ENCODE results near the gene PIP5K1B. TPM values are rescaled to one million over a fixed set of nuclear protein-coding genes. Genes with fewer than 3 reads are reported as not detected.

Gene PIP5K1B
- polyA plus RNA-seq, 2 donors, result 0.14 to 0.35 TPM

GRCh38 chr9:68706363-68707201 lies 1.5 kb downstream of the PIP5K1B start:
- Histone ChIP-seq H3K9me3 (ENCODE audit: control insufficient read depth in 2 of 2, insufficient read depth in 1 of 2, low read depth in 1 of 2, low read length in 1 of 2) (no peaks in the 10 kb centered on the region), H3K36me3 (ENCODE audit: control insufficient read depth in 2 of 2, insufficient read depth in 2 of 2, low read length in 1 of 2) (no peaks in the 10 kb centered on the region), H3K4me3 (ENCODE audit: low read depth in 1 of 2, low read length in 2 of 2) (peak overlapping the region; percentile 45 to 64), H3K27me3 (ENCODE audit: control insufficient read depth in 1 of 2, insufficient read depth in 2 of 2, low read length in 2 of 2) (peaks cover 6 to 11% of the 10 kb centered on the region in 2 donors), H3K27ac (ENCODE audit: low read depth in 2 of 2, low read length in 1 of 2) (no peak overlapping the region), H3K4me1 (ENCODE audit: control insufficient read depth in 2 of 2, insufficient read depth in 2 of 2, low read length in 1 of 2) (peaks cover 6 to 10% of the 10 kb centered on the region in 2 donors)
- WGBS, 2 donors, result 17 to 20% methylated on average over 19 of the region's 19 CpGs

GRCh38 chr9:68707801-68708488 lies 2.9 kb downstream of the PIP5K1B start:
- Histone ChIP-seq H3K4me3 (ENCODE audit: low read depth in 1 of 2, low read length in 2 of 2) (no peak overlapping the region), H3K9me3 (ENCODE audit: control insufficient read depth in 2 of 2, insufficient read depth in 1 of 2, low read depth in 1 of 2, low read length in 1 of 2) (no peaks in the 10 kb centered on the region), H3K27me3 (ENCODE audit: control insufficient read depth in 1 of 2, insufficient read depth in 2 of 2, low read length in 2 of 2) (peaks cover 6 to 8% of the 10 kb centered on the region in 2 donors), H3K27ac (ENCODE audit: low read depth in 2 of 2, low read length in 1 of 2) (no peak overlapping the region), H3K36me3 (ENCODE audit: control insufficient read depth in 2 of 2, insufficient read depth in 2 of 2, low read length in 1 of 2) (no peaks in the 10 kb centered on the region), H3K4me1 (ENCODE audit: control insufficient read depth in 2 of 2, insufficient read depth in 2 of 2, low read length in 1 of 2) (peaks cover 6 to 10% of the 10 kb centered on the region in 2 donors)
- 62 to 72% methylated on average over 4 of the region's 4 CpGs for WGBS, 2 donors

GRCh38 chr9:68708513-68708912 lies 3.5 kb downstream of the PIP5K1B start:
- peaks cover 6 to 8% of the 10 kb centered on the region in 2 donors for H3K27me3 ChIP-seq (ENCODE audit: control insufficient read depth in 1 of 2, insufficient read depth in 2 of 2, low read length in 2 of 2)
- H3K4me1 ChIP-seq (ENCODE audit: control insufficient read depth in 2 of 2, insufficient read depth in 2 of 2, low read length in 1 of 2), result peaks cover 6 to 10% of the 10 kb centered on the region in 2 donors
- WGBS, 2 donors, result 81% methylated on average over 3 of the region's 3 CpGs
- H3K36me3 ChIP-seq (ENCODE audit: control insufficient read depth in 2 of 2, insufficient read depth in 2 of 2, low read length in 1 of 2), result no peaks in the 10 kb centered on the region
- H3K9me3 ChIP-seq (ENCODE audit: control insufficient read depth in 2 of 2, insufficient read depth in 1 of 2, low read depth in 1 of 2, low read length in 1 of 2), result no peaks in the 10 kb centered on the region
- no peak overlapping the region for H3K4me3 ChIP-seq (ENCODE audit: low read depth in 1 of 2, low read length in 2 of 2)
- H3K27ac ChIP-seq (ENCODE audit: low read depth in 2 of 2, low read length in 1 of 2), result no peak overlapping the region

DNA sequence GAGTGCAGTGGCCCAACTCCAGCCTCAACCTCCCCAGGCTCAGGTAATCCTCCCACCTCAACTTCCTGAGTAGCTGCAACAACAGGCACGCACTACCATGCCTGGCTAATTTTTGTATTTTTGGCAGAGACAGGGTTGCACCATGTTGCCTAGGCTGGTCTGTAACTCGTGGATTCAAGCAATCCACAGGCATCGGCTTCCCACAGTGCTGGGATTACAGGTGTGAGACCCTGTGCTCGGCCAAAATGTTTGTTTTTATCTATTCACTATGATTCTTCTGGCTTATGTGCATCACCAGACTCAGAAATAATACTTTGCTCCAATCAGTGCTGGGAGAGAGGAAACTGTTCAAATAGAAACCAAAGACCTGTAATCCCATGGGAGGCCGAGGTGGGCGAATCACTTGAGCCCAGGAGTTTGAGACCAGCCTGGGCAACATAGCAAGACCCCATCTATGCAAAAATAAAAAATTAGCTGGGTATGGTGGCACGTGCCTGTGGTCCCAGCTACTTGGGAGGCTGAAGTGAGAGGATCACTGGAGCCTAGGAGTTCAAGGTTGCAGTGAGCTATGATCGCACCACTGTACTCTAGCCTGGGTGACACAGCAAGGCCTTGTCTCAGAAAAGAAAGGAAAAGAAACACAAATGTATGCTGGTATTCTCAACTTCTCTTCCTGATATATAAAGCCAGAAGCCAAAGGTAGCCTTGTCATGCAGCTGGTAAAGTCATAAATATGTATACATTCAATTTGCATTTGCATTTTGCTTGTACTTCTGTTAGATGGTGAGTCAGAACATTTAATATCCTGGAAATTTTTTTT lies 4.5 kb downstream of the PIP5K1B start:
- WGBS, 2 donors, result 81 to 86% methylated on average over 8 of the region's 8 CpGs
- no peaks in the 10 kb centered on the region for H3K9me3 ChIP-seq (ENCODE audit: control insufficient read depth in 2 of 2, insufficient read depth in 1 of 2, low read depth in 1 of 2, low read length in 1 of 2)
- H3K27me3 ChIP-seq (ENCODE audit: control insufficient read depth in 1 of 2, insufficient read depth in 2 of 2, low read length in 2 of 2), result peaks cover 6 to 7% of the 10 kb centered on the region in 2 donors
- no peak overlapping the region for H3K4me3 ChIP-seq (ENCODE audit: low read depth in 1 of 2, low read length in 2 of 2)
- H3K4me1 ChIP-seq (ENCODE audit: control insufficient read depth in 2 of 2, insufficient read depth in 2 of 2, low read length in 1 of 2), result peaks cover 6 to 9% of the 10 kb centered on the region in 2 donors
- no peak overlapping the region for H3K27ac ChIP-seq (ENCODE audit: low read depth in 2 of 2, low read length in 1 of 2)
- no peaks in the 10 kb centered on the region for H3K36me3 ChIP-seq (ENCODE audit: control insufficient read depth in 2 of 2, insufficient read depth in 2 of 2, low read length in 1 of 2)

DNA sequence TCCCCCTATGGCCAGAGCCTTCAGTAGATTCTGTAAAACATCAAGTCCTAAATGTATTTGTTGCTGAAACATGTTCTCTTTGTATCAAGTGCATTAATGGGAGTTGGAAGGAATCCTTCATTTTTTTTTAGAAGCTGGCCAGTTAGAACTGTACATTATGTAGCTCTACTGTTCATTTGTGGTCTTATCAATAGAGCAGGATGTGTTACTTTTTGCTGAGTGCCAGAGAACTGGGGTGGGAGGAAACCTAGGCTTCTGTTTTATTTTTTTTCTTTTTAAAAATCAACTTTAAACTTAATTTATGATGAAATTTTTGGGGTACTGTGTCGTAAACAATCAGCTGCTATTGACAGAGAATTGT lies 5.1 kb downstream of the PIP5K1B start:
- H3K27ac ChIP-seq (ENCODE audit: low read depth in 2 of 2, low read length in 1 of 2), result no peak overlapping the region

GRCh38 chr9:68711281-68711680 lies 6.2 kb downstream of the PIP5K1B start:
- Histone ChIP-seq H3K4me3 (ENCODE audit: low read depth in 1 of 2, low read length in 2 of 2) (no peak overlapping the region), H3K9me3 (ENCODE audit: control insufficient read depth in 2 of 2, insufficient read depth in 1 of 2, low read depth in 1 of 2, low read length in 1 of 2) (no peaks in the 10 kb centered on the region), H3K36me3 (ENCODE audit: control insufficient read depth in 2 of 2, insufficient read depth in 2 of 2, low read length in 1 of 2) (no peaks in the 10 kb centered on the region), H3K27me3 (ENCODE audit: control insufficient read depth in 1 of 2, insufficient read depth in 2 of 2, low read length in 2 of 2) (peaks cover 3 to 4% of the 10 kb centered on the region in 2 donors), H3K4me1 (ENCODE audit: control insufficient read depth in 2 of 2, insufficient read depth in 2 of 2, low read length in 1 of 2) (peaks cover 0 to under 1% of the 10 kb centered on the region in 2 donors), H3K27ac (ENCODE audit: low read depth in 2 of 2, low read length in 1 of 2) (no peak overlapping the region)
- 55 to 57% methylated on average over 2 of the region's 2 CpGs for WGBS, 2 donors

More for the DNA sequence above, 5.1 kb downstream of the PIP5K1B start:
- H3K9me3 ChIP-seq (ENCODE audit: control insufficient read depth in 2 of 2, insufficient read depth in 1 of 2, low read depth in 1 of 2, low read length in 1 of 2), result no peaks in the 10 kb centered on the region
- 46 to 59% methylated on average over 1 of the region's 1 CpG for WGBS, 2 donors
- H3K27me3 ChIP-seq (ENCODE audit: control insufficient read depth in 1 of 2, insufficient read depth in 2 of 2, low read length in 2 of 2), result peaks cover 4 to 6% of the 10 kb centered on the region in 2 donors
- no peaks in the 10 kb centered on the region for H3K36me3 ChIP-seq (ENCODE audit: control insufficient read depth in 2 of 2, insufficient read depth in 2 of 2, low read length in 1 of 2)
- H3K4me1 ChIP-seq (ENCODE audit: control insufficient read depth in 2 of 2, insufficient read depth in 2 of 2, low read length in 1 of 2), result peaks cover 3 to 7% of the 10 kb centered on the region in 2 donors
- no peak overlapping the region for H3K4me3 ChIP-seq (ENCODE audit: low read depth in 1 of 2, low read length in 2 of 2)

DNA sequence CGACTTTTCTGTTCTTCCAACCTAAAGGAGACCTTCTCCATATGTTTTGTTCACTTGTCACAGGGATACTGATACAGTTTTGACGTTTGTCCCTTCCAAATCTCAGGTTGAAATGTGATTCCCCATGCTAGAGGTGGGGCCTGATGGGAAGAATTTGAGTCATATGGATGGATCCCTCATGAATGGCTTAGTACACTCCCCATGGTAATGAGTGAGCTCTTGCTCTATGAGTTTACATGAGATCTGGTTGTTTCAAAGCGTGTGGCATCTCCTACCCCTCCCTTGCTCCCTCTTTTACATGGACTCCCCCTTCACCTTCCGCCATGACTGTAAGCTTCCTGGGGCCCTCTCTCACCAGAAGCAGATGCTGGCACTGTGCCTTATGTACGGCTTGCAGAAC lies 6.9 kb downstream of the PIP5K1B start:
- H3K36me3 ChIP-seq (ENCODE audit: control insufficient read depth in 2 of 2, insufficient read depth in 2 of 2, low read length in 1 of 2), result no peaks in the 10 kb centered on the region
- no peak overlapping the region for H3K27ac ChIP-seq (ENCODE audit: low read depth in 2 of 2, low read length in 1 of 2)
- no peaks in the 10 kb centered on the region for H3K4me1 ChIP-seq (ENCODE audit: control insufficient read depth in 2 of 2, insufficient read depth in 2 of 2, low read length in 1 of 2)
- no peak overlapping the region for H3K4me3 ChIP-seq (ENCODE audit: low read depth in 1 of 2, low read length in 2 of 2)
- 73 to 74% methylated on average over 5 of the region's 5 CpGs for WGBS, 2 donors
- no peaks in the 10 kb centered on the region for H3K9me3 ChIP-seq (ENCODE audit: control insufficient read depth in 2 of 2, insufficient read depth in 1 of 2, low read depth in 1 of 2, low read length in 1 of 2)
- H3K27me3 ChIP-seq (ENCODE audit: control insufficient read depth in 1 of 2, insufficient read depth in 2 of 2, low read length in 2 of 2), result peaks cover 3 to 4% of the 10 kb centered on the region in 2 donors

- no peak overlapping the region for H3K4me3 ChIP-seq (ENCODE audit: low read depth in 1 of 2, low read length in 2 of 2)
- WGBS, 2 donors, result 82 to 89% methylated on average over 4 of the region's 4 CpGs
- peaks cover 0 to 2% of the 10 kb centered on the region in 2 donors for H3K27me3 ChIP-seq (ENCODE audit: control insufficient read depth in 1 of 2, insufficient read depth in 2 of 2, low read length in 2 of 2)
- no peaks in the 10 kb centered on the region for H3K9me3 ChIP-seq (ENCODE audit: control insufficient read depth in 2 of 2, insufficient read depth in 1 of 2, low read depth in 1 of 2, low read length in 1 of 2)
- H3K4me1 ChIP-seq (ENCODE audit: control insufficient read depth in 2 of 2, insufficient read depth in 2 of 2, low read length in 1 of 2), result no peaks in the 10 kb centered on the region
- H3K27ac ChIP-seq (ENCODE audit: low read depth in 2 of 2, low read length in 1 of 2), result no peak overlapping the region
- no peaks in the 10 kb centered on the region for H3K36me3 ChIP-seq (ENCODE audit: control insufficient read depth in 2 of 2, insufficient read depth in 2 of 2, low read length in 1 of 2)
Measured at GRCh38 chr9:68714416-68715180, 9.6 kb downstream of the PIP5K1B start.

DNA sequence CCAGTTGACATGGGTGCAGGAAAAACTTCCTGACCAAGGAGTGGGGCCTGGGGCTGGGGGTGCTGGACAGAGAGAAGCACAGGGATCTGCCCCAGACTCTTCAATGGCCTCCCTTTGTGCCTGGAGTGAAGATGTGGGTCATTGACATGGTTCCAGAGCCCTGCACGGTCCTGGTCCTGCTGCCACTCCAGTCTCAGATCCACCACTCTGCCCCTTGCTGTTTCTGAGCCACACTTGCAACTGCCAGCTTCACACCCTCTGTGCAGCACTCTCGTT lies 10.1 kb downstream of the PIP5K1B start:
- Histone ChIP-seq H3K4me3 (ENCODE audit: low read depth in 1 of 2, low read length in 2 of 2) (no peak overlapping the region), H3K27ac (ENCODE audit: low read depth in 2 of 2, low read length in 1 of 2) (no peak overlapping the region), H3K9me3 (ENCODE audit: control insufficient read depth in 2 of 2, insufficient read depth in 1 of 2, low read depth in 1 of 2, low read length in 1 of 2) (no peaks in the 10 kb centered on the region), H3K4me1 (ENCODE audit: control insufficient read depth in 2 of 2, insufficient read depth in 2 of 2, low read length in 1 of 2) (no peaks in the 10 kb centered on the region), H3K36me3 (ENCODE audit: control insufficient read depth in 2 of 2, insufficient read depth in 2 of 2, low read length in 1 of 2) (no peaks in the 10 kb centered on the region), H3K27me3 (ENCODE audit: control insufficient read depth in 1 of 2, insufficient read depth in 2 of 2, low read length in 2 of 2) (peaks cover 0 to 2% of the 10 kb centered on the region in 2 donors)
- 35 to 66% methylated on average over 2 of the region's 2 CpGs for WGBS, 2 donors

All from esophagus (tissue), 2 donors.